Activated CD4-positive, CD25-positive, alpha-beta regulatory T cell treated with anti-CD3 and anti-CD28 coated beads, Interleukin-2, amount 50 U/mL, for 16 hours (primary cell): Measurements from ENCODE around the gene LSP1.
"Not testable (repeated sequence)": the region's sequence is repeated elsewhere in the genome, so short reads cannot be mapped to it uniquely, and the experiment has no call there.

ENCODE experiments used
- DNase-seq: peaks from one replicate; pipeline ENCODE4 v3.0.0-alpha.2; 2020; ENCODE audit warnings: low read depth, low spot score

LSP1 gene

DNA sequence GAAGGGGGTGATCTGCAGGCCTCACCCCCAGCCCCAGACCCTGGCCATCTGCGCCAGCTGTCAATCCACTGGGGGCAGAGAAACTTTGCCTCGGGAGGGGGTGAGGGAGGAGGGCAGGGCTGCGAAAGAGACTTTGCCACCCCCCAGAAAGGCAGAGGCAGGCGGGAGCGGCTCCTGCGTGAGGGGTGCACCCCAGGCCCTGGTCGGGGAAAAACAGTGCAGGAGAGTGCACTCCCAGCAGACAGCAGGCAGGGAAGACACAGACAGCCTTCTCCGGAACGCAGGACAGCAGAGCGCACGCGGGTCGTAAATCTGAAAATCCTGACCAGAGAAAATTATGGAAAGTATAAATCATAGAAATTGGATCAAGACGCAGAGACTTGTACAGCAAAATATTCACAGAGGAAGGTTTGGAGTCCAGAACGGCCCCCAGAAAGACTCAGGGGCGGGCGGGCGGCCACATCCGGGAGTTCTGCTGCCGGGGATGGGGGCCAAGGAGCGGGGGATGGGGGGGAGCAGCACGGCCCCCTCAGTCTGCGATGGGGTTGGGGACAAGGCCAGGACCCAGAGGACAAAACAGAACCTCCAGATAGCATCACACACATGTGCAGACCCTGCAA, 86.2 kb downstream of the LSP1 start:
- DNase-seq: no peak

DNA sequence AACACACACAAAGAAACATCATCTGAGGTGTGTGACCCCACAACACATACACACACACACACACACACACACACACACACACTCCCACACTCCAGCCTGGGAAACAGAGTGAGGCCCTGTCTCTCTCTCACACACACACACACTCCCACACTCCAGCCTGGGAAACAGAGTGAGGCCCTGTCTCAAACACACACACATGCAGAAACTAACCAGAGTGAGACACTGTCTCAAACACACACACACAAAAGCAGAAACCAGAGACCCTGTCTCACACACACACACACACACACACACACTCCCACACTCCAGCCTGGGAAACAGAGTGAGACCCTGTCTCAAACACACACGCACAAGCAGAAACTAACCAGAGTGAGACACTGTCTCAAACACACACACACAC, 86.9 kb downstream of the LSP1 start:
- not testable (repeated sequence) for DNase-seq
